Activated CD8-positive, alpha-beta T cell treated with anti-CD3 and anti-CD28 coated beads for 36 hours (primary cell): ENCODE results near the gene CES5A. TPM values are rescaled to one million over a fixed set of nuclear protein-coding genes. Genes with fewer than 3 reads are reported as not detected.
A peak's percentile ranks its signal among the peaks of the same experiment; 100 is the strongest.

Experiments
- ATAC-seq: fragments of 200-7000 bp; cut with Tn5 transposase; one replicate; pipeline ENCODE4 v1.10.0; 2021; ENCODE audit warnings: mild to moderate bottlenecking, moderate library complexity
- CTCF ChIA-PET: fragments of 350-600 bp; sonication (Branson Sonifier 250); formaldehyde crosslinking; loops from one replicate; lab custom pipeline; 2021; ENCODE audit warnings: antibody characterized with exemption; lab: Charles Lee
- POLR2A ChIA-PET: fragments of 350-600 bp; sonication (Branson Sonifier 250); formaldehyde crosslinking; loops from one replicate; lab custom pipeline; 2021; ENCODE audit warnings: antibody characterized with exemption; lab: Charles Lee
- DNase-seq: peaks from one replicate; pipeline ENCODE4 v3.0.0-alpha.2; 2020
- H3K27ac Mint-ChIP-seq: one replicate; pipeline ENCODE4 v1.8.0; 2021; ENCODE audit warnings: mild to moderate bottlenecking, mixed read lengths
- H3K27me3 Mint-ChIP-seq: one replicate; pipeline ENCODE4 v1.8.0; 2021; ENCODE audit warnings: mixed read lengths
- H3K36me3 Mint-ChIP-seq: one replicate; pipeline ENCODE4 v1.8.0; 2021; ENCODE audit warnings: low read depth, mixed read lengths
- H3K4me1 Mint-ChIP-seq: one replicate; pipeline ENCODE4 v1.8.0; 2021; ENCODE audit warnings: low read depth, mixed read lengths
- H3K4me3 Mint-ChIP-seq: one replicate; pipeline ENCODE4 v1.8.0; 2021; ENCODE audit warnings: mild to moderate bottlenecking, moderate library complexity, mixed read lengths
- H3K9me3 Mint-ChIP-seq: one replicate; pipeline ENCODE4 v1.8.0; 2021; ENCODE audit warnings: mixed read lengths
- CTCF ChIP-seq: fragments of 200-600 bp; IDR thresholded peaks from one replicate; pipeline ENCODE4 v1.8.0; 2022; ENCODE audit warnings: antibody characterized with exemption, mild to moderate bottlenecking
- intact Hi-C: fragments of 100-400 bp; cut with micrococcal nuclease; formaldehyde crosslinking; loops from one replicate; pipeline ENCODE4 v1.10.0; 2022
- total RNA-seq, 2 experiments: library from RNA; stranded (reverse); gene quantifications; one replicate each; pipeline ENCODE4 v1.2.3, GENCODE V29; 2021

CES5A gene
- total RNA-seq, 2 experiments from 2014 or later: not detected

DNA sequence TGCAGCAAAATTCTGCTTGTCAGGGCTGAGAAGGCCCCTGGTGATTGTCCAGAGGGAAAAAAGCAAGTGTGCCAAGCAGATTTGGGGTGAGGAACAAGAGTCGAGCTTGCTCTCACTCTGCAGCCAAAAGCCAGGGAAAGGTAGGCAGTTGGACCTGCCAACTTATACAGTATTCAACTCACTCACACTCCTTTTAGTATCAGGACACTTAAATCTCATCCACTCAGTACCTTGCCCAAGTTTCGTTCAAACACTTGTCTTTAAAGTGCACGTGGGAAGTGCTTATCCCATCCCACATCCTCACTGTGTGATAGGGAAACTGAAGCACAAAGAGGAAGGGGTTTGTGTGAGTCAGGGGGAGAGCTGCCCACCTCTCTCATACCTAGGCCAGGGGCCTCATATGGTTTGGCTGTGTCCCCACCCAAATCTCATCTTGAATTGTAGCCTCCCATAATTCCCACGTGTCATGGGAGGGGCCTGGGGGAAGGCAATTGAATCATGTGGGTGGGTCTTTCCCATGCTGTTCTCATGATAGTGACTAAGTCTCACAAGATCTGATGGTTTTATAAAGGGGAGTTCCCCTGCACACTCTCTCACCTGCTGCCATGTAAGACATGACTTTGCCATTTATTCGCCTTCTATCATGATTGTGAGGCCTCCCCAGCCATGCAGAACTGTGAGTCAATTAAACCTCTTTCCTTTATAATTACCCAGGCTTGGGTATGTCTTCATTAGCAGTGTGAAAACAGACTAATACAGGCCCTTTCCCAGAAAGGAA is 25.6 kb upstream of the CES5A start:
- H3K27ac Mint-ChIP-seq: no peak overlapping the region
- DNase-seq: peak; percentile 4
- H3K9me3 Mint-ChIP-seq: peaks cover 12% of the 10 kb centered on the region
- no peaks in the 10 kb centered on the region for H3K36me3 Mint-ChIP-seq
- peaks cover 7% of the 10 kb centered on the region for H3K27me3 Mint-ChIP-seq
- ChIA-PET POLR2A (no interaction called here), CTCF (no interaction called here)
- no peak for ATAC-seq
- intact Hi-C loops: no loop called here
- no peak overlapping the region for H3K4me3 Mint-ChIP-seq
- TF ChIP-seq CTCF: no peak
- peaks cover 2% of the 10 kb centered on the region for H3K4me1 Mint-ChIP-seq

- DNase-seq (no peak), ATAC-seq (no peak)
- no peak for TF ChIP-seq CTCF
- ChIA-PET CTCF (no interaction called here), POLR2A (no interaction called here)
- intact Hi-C loops: no loop called here
- no peak overlapping the region for H3K4me3 Mint-ChIP-seq
- H3K4me1 Mint-ChIP-seq: peaks cover 2% of the 10 kb centered on the region
- H3K9me3 Mint-ChIP-seq: peaks cover 12% of the 10 kb centered on the region
- no peak overlapping the region for H3K27ac Mint-ChIP-seq
- peaks cover 4% of the 10 kb centered on the region for H3K27me3 Mint-ChIP-seq
- H3K36me3 Mint-ChIP-seq: no peaks in the 10 kb centered on the region
Measured at GRCh38 chr16:55899857-55900256, 24.7 kb upstream of the CES5A start.

DNA sequence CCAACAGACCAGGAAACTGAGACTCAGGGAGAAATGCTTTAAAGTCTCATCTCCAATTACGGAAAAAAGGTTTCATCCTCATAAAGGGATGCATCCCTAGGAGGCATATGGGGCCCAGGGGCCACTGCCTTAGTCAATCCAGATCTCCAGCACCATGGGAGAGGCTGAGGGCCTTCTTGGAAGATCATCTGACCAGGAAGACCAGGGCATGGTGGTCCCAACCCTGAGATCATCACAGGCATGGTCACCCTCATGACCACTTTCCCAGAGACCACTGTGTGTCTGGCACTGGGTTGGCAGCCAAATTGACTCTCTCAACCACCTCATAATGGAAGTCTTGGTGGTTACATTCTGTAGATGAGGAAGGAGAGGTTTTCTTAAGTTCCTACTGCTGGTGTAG is 23.4 kb upstream of the CES5A start:
- intact Hi-C loops: no loop called here
- DNase-seq: no peak
- ChIA-PET POLR2A (no interaction called here), CTCF (no interaction called here)
- Mint-ChIP-seq H3K27me3 (peaks cover 2% of the 10 kb centered on the region), H3K9me3 (peaks cover 6% of the 10 kb centered on the region), H3K27ac (no peak overlapping the region), H3K4me1 (peaks cover 2% of the 10 kb centered on the region), H3K36me3 (no peaks in the 10 kb centered on the region), H3K4me3 (no peak overlapping the region)
- no peak for ATAC-seq
- no peak for TF ChIP-seq CTCF

DNA sequence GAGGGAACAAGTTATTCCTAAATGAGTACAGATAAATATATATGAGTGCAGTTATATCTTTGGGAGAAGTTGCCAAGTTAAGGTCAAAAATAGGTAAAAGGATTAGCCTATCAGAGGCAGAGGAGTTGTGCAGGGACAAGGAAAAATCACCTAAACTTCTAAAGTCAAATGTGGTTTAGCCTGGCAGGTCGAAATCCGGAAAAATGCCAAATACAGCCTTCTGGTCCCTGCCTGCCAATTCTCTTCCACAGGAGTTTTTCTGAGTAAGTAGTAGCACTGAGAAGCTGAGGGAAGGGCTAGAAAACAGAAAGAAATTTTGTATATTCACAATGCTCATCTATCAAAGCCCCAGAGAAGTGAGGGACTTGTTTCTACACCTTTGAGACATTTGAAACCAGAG is 17.6 kb upstream of the CES5A start:
- intact Hi-C loops: no loop called here
- ChIA-PET POLR2A (no interaction called here), CTCF (no interaction called here)
- Mint-ChIP-seq H3K36me3 (no peaks in the 10 kb centered on the region), H3K4me1 (no peaks in the 10 kb centered on the region), H3K9me3 (peaks cover 20% of the 10 kb centered on the region), H3K4me3 (no peak overlapping the region), H3K27ac (no peak overlapping the region), H3K27me3 (no peaks in the 10 kb centered on the region)
- TF ChIP-seq CTCF: no peak
- ATAC-seq: no peak
- no peak for DNase-seq

- CTCF ChIA-PET: interaction anchor here (0.6 to 1.4 kb wide), 2 partner anchors 12 to 424 kb away, joined by 3 read pairs; no protein-coding TSS in a partner anchor
Measured at GRCh38 chr16:55889518-55889917, 14.3 kb upstream of the CES5A start.

More at GRCh38 chr16:55889518-55889917, 14.3 kb upstream of the CES5A start:
- Mint-ChIP-seq H3K27ac (no peak overlapping the region), H3K27me3 (peaks cover 3% of the 10 kb centered on the region), H3K4me1 (no peaks in the 10 kb centered on the region), H3K36me3 (no peaks in the 10 kb centered on the region), H3K9me3 (peaks cover 20% of the 10 kb centered on the region), H3K4me3 (no peak overlapping the region)
- DNase-seq (no peak), ATAC-seq (no peak)
- TF ChIP-seq CTCF: no peak
- POLR2A ChIA-PET: no interaction called here
- intact Hi-C loops: no loop called here
